H1 (cell line): ENCODE measurements around the gene MXD4. TPM values are rescaled to one million over a fixed set of nuclear protein-coding genes. Genes with fewer than 3 reads are reported as not detected.

Experiments
- CTCF ChIA-PET: fragments of 300-600 bp; sonication (Branson Sonifier 250); formaldehyde crosslinking; loops from one replicate; lab custom pipeline; 2021; ENCODE audit not compliant: partially characterized antibody; lab: Charles Lee
- POLR2A ChIA-PET: fragments of 300-600 bp; sonication (Branson Sonifier 250); formaldehyde crosslinking; loops from one replicate; lab custom pipeline; 2021; ENCODE audit warnings: inconsistent platforms; ENCODE audit not compliant: partially characterized antibody; lab: Charles Lee
- DNase-seq, 2 experiments: peaks; one replicate each; pipeline versions ENCODE4 v3.0.0 to v3.0.0-alpha.2; 2010 to 2022; ENCODE audit warnings: low spot score in 2 of 2, low read depth in 1 of 2, mixed read lengths in 1 of 2
- FAIRE-seq: peaks from 2 replicates; lab custom pipeline; 2011; peaks lifted over from hg19 to GRCh38; lab: Jason Lieb, UNC
- H2AFZ ChIP-seq: 2 replicates; pipeline ENCODE4 v1.8.1; 2012; ENCODE audit warnings: low read length, inconsistent platforms
- H2AK5ac ChIP-seq: 2 replicates; pipeline ENCODE4 v1.6.1; 2013; ENCODE audit warnings: low read depth, low read length
- H2BK120ac ChIP-seq: replicated peaks from 2 replicates; pipeline ENCODE3; 2013; ENCODE audit warnings: low read depth, low read length, inconsistent platforms
- H2BK12ac ChIP-seq: 2 replicates; pipeline ENCODE4 v1.6.1; 2013; ENCODE audit warnings: low read depth, low read length
- H2BK15ac ChIP-seq: 2 replicates; pipeline ENCODE4 v1.6.1; 2013; ENCODE audit warnings: low read length
- H2BK20ac ChIP-seq: 2 replicates; pipeline ENCODE4 v1.6.1; 2013; ENCODE audit warnings: low read length
- H2BK5ac ChIP-seq: 2 replicates; pipeline ENCODE4 v1.6.1; 2013; ENCODE audit warnings: low read depth, low read length
- H3K14ac ChIP-seq: 2 replicates; pipeline ENCODE4 v1.6.1; 2013; ENCODE audit warnings: inconsistent platforms; ENCODE audit not compliant: insufficient read length
- H3K18ac ChIP-seq: 2 replicates; pipeline ENCODE4 v1.6.1; 2013; ENCODE audit warnings: low read length; ENCODE audit errors: extremely low read depth
- H3K23ac ChIP-seq: 2 replicates; pipeline ENCODE4 v1.6.1; 2013; ENCODE audit warnings: inconsistent platforms; ENCODE audit not compliant: insufficient read length
- H3K23me2 ChIP-seq: 2 replicates; pipeline ENCODE4 v1.6.1; 2013; ENCODE audit warnings: low read depth, low read length
- H3K27ac ChIP-seq: 2 replicates; pipeline ENCODE4 v1.6.1; 2011; ENCODE audit warnings: low read depth, low read length, inconsistent platforms
- H3K27me3 ChIP-seq, 4 experiments: replicated peaks in 1 of 4; 1 replicate in 1 of 4; 2 replicates in 3 of 4; pipeline versions ENCODE4 v1.6.1 to v1.8.1; 2011 to 2013; ENCODE audit warnings: low read length in 3 of 4, mild to moderate bottlenecking in 3 of 4, inconsistent platforms in 2 of 4, mixed read lengths in 2 of 4, moderate library complexity in 1 of 4; ENCODE audit not compliant: control insufficient read depth in 3 of 4, insufficient read depth in 3 of 4; ENCODE audit errors: extremely low read depth in 1 of 4
- H3K36me3 ChIP-seq, 4 experiments: 2 replicates each; pipeline versions ENCODE4 v1.6.1 to v1.8.1; 2011 to 2013; ENCODE audit warnings: mild to moderate bottlenecking in 4 of 4, low read length in 3 of 4, moderate library complexity in 2 of 4, control low read depth in 1 of 4, inconsistent platforms in 1 of 4; ENCODE audit not compliant: insufficient read depth in 4 of 4, control insufficient read depth in 2 of 4
- H3K4ac ChIP-seq: replicated peaks from 2 replicates; pipeline ENCODE3; 2013; ENCODE audit warnings: low read length, low read depth, mixed read lengths, inconsistent platforms; ENCODE audit not compliant: insufficient read length
- H3K4me1 ChIP-seq, 4 experiments: replicated peaks in 1 of 4; 1 replicate in 1 of 4; 2 replicates in 3 of 4; pipeline versions ENCODE4 v1.6.1 to v1.8.1; 2011 to 2013; ENCODE audit warnings: low read length in 3 of 4, inconsistent platforms in 2 of 4, mixed read lengths in 1 of 4; ENCODE audit not compliant: insufficient read depth in 4 of 4, control insufficient read depth in 3 of 4
- H3K4me2 ChIP-seq, 2 experiments: 2 replicates each; pipeline versions ENCODE4 v1.6.1 to v1.8.1; 2011 to 2013; ENCODE audit warnings: low read depth in 2 of 2, low read length in 2 of 2, control low read depth in 1 of 2, inconsistent platforms in 1 of 2, mild to moderate bottlenecking in 1 of 2; ENCODE audit not compliant: insufficient read depth in 1 of 2
- H3K4me3 ChIP-seq, 4 experiments: fragments of 200-600, 300-600 bp in 1 of 4; sonication (generic), shearing (Covaris generic), sonication (Bioruptor Twin) in 1 of 4; 2 replicates each; pipeline versions ENCODE4 v1.5.1 to v1.8.1; 2011 to 2016; ENCODE audit warnings: low read length in 4 of 4, low read depth in 3 of 4, control low read depth in 2 of 4, inconsistent platforms in 2 of 4, mild to moderate bottlenecking in 2 of 4, mixed read lengths in 1 of 4, moderate library complexity in 1 of 4; ENCODE audit not compliant: insufficient read depth in 2 of 4; ENCODE audit errors: extremely low read depth in 1 of 4
- H3K56ac ChIP-seq: replicated peaks from 2 replicates; pipeline ENCODE3; 2013; ENCODE audit warnings: low read depth, mild to moderate bottlenecking, mixed read lengths, low read length, inconsistent platforms; ENCODE audit not compliant: insufficient read length
- H3K79me1 ChIP-seq: 2 replicates; pipeline ENCODE4 v1.6.1; 2013; ENCODE audit warnings: low read depth, low read length, control low read depth
- H3K79me2 ChIP-seq, 2 experiments: 2 replicates each; pipeline versions ENCODE4 v1.6.1 to v1.8.1; 2012 to 2013; ENCODE audit warnings: low read length in 2 of 2, mild to moderate bottlenecking in 2 of 2, inconsistent platforms in 1 of 2; ENCODE audit not compliant: insufficient read depth in 2 of 2, control insufficient read depth in 1 of 2
- H3K9ac ChIP-seq, 4 experiments: replicated peaks in 1 of 4; 1 replicate in 1 of 4; 2 replicates in 3 of 4; pipeline versions ENCODE4 v1.6.1 to v1.8.1; 2011 to 2013; ENCODE audit warnings: low read depth in 3 of 4, low read length in 3 of 4, control low read depth in 2 of 4, mild to moderate bottlenecking in 2 of 4, moderate library complexity in 2 of 4, inconsistent platforms in 1 of 4; ENCODE audit errors: extremely low read depth in 1 of 4
- H3K9me3 ChIP-seq, 2 experiments: 2 replicates each; pipeline versions ENCODE4 v1.6.1 to v1.8.1; 2012 to 2013; ENCODE audit warnings: mild to moderate bottlenecking in 2 of 2, moderate library complexity in 2 of 2, control low read depth in 1 of 2, inconsistent platforms in 1 of 2, low read depth in 1 of 2, low read length in 1 of 2, mixed read lengths in 1 of 2; ENCODE audit not compliant: insufficient read depth in 2 of 2
- H4K20me1 ChIP-seq, 2 experiments: replicated peaks in 1 of 2; 2 replicates each; pipeline versions ENCODE3 to v1.8.1; 2011 to 2013; ENCODE audit warnings: inconsistent platforms in 2 of 2, low read length in 2 of 2, mild to moderate bottlenecking in 1 of 2; ENCODE audit not compliant: insufficient read depth in 2 of 2, control insufficient read depth in 1 of 2
- H4K5ac ChIP-seq: 2 replicates; pipeline ENCODE4 v1.6.1; 2013; ENCODE audit warnings: low read length, low read depth, mixed read lengths, inconsistent platforms; ENCODE audit not compliant: insufficient read length
- H4K8ac ChIP-seq: 2 replicates; pipeline ENCODE4 v1.8.0; 2013; ENCODE audit warnings: mild to moderate bottlenecking, moderate library complexity, low read length, inconsistent platforms; ENCODE audit not compliant: insufficient read depth; ENCODE audit errors: extremely low read depth
- H4K91ac ChIP-seq: replicated peaks from 2 replicates; pipeline ENCODE3; 2013; ENCODE audit warnings: low read length, mixed read lengths, inconsistent platforms; ENCODE audit not compliant: insufficient read length
- ATF3 ChIP-seq: IDR thresholded peaks from 2 replicates; pipeline ENCODE4 v1.6.1; 2011; ENCODE audit warnings: low read depth, mild to moderate bottlenecking, low read length; ENCODE audit not compliant: insufficient read depth
- CBX8 ChIP-seq: fragments of 300-800, 300-1000 bp; sonication (generic); IDR thresholded peaks from 2 replicates; pipeline ENCODE4 v1.7.1; 2016; ENCODE audit warnings: low read depth, low read length, borderline replicate concordance
- CREB1 ChIP-seq: IDR thresholded peaks from 2 replicates; pipeline ENCODE4 v1.6.1; 2012; ENCODE audit warnings: inconsistent platforms
- JUN ChIP-seq: IDR thresholded peaks from 2 replicates; pipeline ENCODE4 v1.6.1; 2011; ENCODE audit warnings: low read depth, mild to moderate bottlenecking, improper control_type of control experiment, low read length
- POLR2A ChIP-seq, 2 experiments: IDR thresholded peaks; 1 replicate in 1 of 2; 2 replicates in 1 of 2; pipeline ENCODE4 v1.6.1; 2011; ENCODE audit warnings: low read depth in 2 of 2, low read length in 2 of 2, mild to moderate bottlenecking in 2 of 2; ENCODE audit errors: control extremely low read depth in 1 of 2
- POLR2AphosphoS5 ChIP-seq: IDR thresholded peaks from 2 replicates; pipeline ENCODE4 v1.6.1; 2011; ENCODE audit warnings: low read depth, low read length
- RFX5 ChIP-seq: IDR thresholded peaks from 2 replicates; pipeline ENCODE4 v1.6.1; 2011; ENCODE audit warnings: low read depth, low read length, improper control_type of control experiment, borderline replicate concordance
- WGBS, 2 experiments: shearing (Covaris generic) in 1 of 2; methylation state at CpG; one replicate each; pipeline versions ENCODE4 v1.1.6 to v1.1.7; 2013 to 2015; ENCODE audit warnings: low lambda C conversion rate in 2 of 2, mixed read lengths in 2 of 2, inconsistent platforms in 1 of 2, low coverage in 1 of 2, missing lambda C conversion rate in 1 of 2; ENCODE audit not compliant: insufficient replicate concordance in 2 of 2, insufficient coverage in 1 of 2, insufficient read length in 1 of 2; ENCODE audit errors: extremely low coverage in 1 of 2, missing lambda C conversion rate in 1 of 2; 5-methylcytosine and 5-hydroxymethylcytosine counted together
- polyA plus RNA-seq, 7 experiments: library from polyadenylated mRNA; depleted of rRNA in 3 of 7; stranded (reverse) in 5 of 7; unstranded in 2 of 7; fragments of >200 nt in 5 of 7; fragments of 200-250 nt in 2 of 7; gene quantifications; 1 replicate in 5 of 7; 2 replicates in 1 of 7; 4 replicates in 1 of 7; pipeline versions ENCODE4 v1.2.1 to v1.2.3, GENCODE V29; 2011 to 2013; ENCODE audit warnings: missing spikeins in 2 of 7, mixed read lengths in 2 of 7
- total RNA-seq: library from RNA; stranded (reverse); fragmentation: NEBNext Ultra II Directional; extraction: Animal tissue kit (Norgen Biotek cat#: 25700); gene quantifications from 2 replicates; pipeline ENCODE4 v1.2.1, GENCODE V29; 2021

MXD4 gene
- total and polyA plus RNA-seq, 2 of the 8 experiments (the other 6 are each of a cell fraction or from before 2014, with no cell fraction given): 18.0 to 20.8 TPM

- Histone ChIP-seq H2BK20ac (no peak overlapping the region), H3K23me2 (no peaks in the 10 kb centered on the region), H3K4ac (no peak overlapping the region), H4K91ac (no peak overlapping the region), H3K14ac (no peak overlapping the region), H3K36me3 (peaks cover 0 to 5% (median 2%) of the 10 kb centered on the region in 4 experiments; a peak in 2 of 8 replicates), H3K4me1 (0 out of 7 replicates have a peak, but pooled peaks cover 0 to 3% (median 0%) of the 10 kb centered on the region in 4 experiments), H3K79me2 (no peaks in the 10 kb centered on the region), H3K18ac (no peak overlapping the region), H3K9ac (no peak overlapping the region), H3K79me1 (no peaks in the 10 kb centered on the region), H3K27ac (no peak overlapping the region), H2BK120ac (no peak overlapping the region), H3K27me3 (no peaks in the 10 kb centered on the region), H2BK5ac (no peak overlapping the region), H4K20me1 (peaks cover 0 to 5% of the 10 kb centered on the region in 2 experiments), H4K5ac (no peak overlapping the region), H3K9me3 (no peaks in the 10 kb centered on the region; a peak in 1 of 4 replicates), H3K4me3 (no peak overlapping the region), H2BK12ac (no peak overlapping the region), H4K8ac (no peak overlapping the region; the same call in 1 of the 2 replicates), H2AFZ (no peak overlapping the region), H2BK15ac (no peak overlapping the region), H3K23ac (no peak overlapping the region), H3K56ac (no peak overlapping the region), H2AK5ac (no peak overlapping the region), H3K4me2 (no peak overlapping the region)
- FAIRE-seq: no peak
- 92% methylated on average over 10 of the region's 10 CpGs; no CpG with 5 or more reads in 1 of the 2 experiments for WGBS, 2 experiments
- CTCF ChIA-PET: interaction anchor here (1.1 to 2.1 kb wide), 3 partner anchors 9 to 105 kb away, joined by 3 to 7 read pairs (median 6); no protein-coding TSS in a partner anchor
- DNase-seq: no peak
- TF ChIP-seq JUN: no peak
- no peak for TF ChIP-seq POLR2A (IDR thresholded peaks at IDR 0.05; ENCODE audit: control extremely low read depth in 1 of 2, low read depth in 2 of 2, low read length in 2 of 2)
- no peak for TF ChIP-seq ATF3
- TF ChIP-seq CREB1: no peak
- TF ChIP-seq CBX8: no peak
- no peak for TF ChIP-seq RFX5
- no peak for TF ChIP-seq POLR2AphosphoS5
- POLR2A ChIA-PET: no interaction called here
Observed at GRCh38 chr4:2248821-2249261, 13.1 kb downstream of the MXD4 start.
